AG09309 (cell line): Measurements from ENCODE around the gene NTNG1.

Source experiments
- DNase-seq: peaks from one replicate; pipeline ENCODE4 v3.0.0-alpha.2; 2010; ENCODE audit warnings: low read depth
- H3K4me3 ChIP-seq: 2 replicates; pipeline ENCODE4 v1.5.1; 2011; ENCODE audit warnings: mild to moderate bottlenecking, low read depth, low read length, moderate library complexity; ENCODE audit not compliant: control insufficient read depth
- CTCF ChIP-seq: IDR thresholded peaks from 2 replicates; pipeline ENCODE4 v1.5.1; 2011; ENCODE audit warnings: mild to moderate bottlenecking, low read depth, low read length, inconsistent platforms; ENCODE audit not compliant: insufficient read depth, control insufficient read depth; ENCODE audit errors: missing control alignments

Gene NTNG1

GRCh38 chr1:107405236-107405635, 264.4 kb downstream of the NTNG1 start:
- TF ChIP-seq CTCF = no peak
- H3K4me3 ChIP-seq = no peak overlapping the region
- DNase-seq = peak; percentile 76

GRCh38 chr1:107407011-107407410, 266.2 kb downstream of the NTNG1 start:
- no peak overlapping the region for H3K4me3 ChIP-seq
- no peak for DNase-seq
- TF ChIP-seq CTCF = no peak

- TF ChIP-seq CTCF = no peak
- DNase-seq = no peak
Measured at GRCh38 chr1:107413546-107413945, 272.7 kb downstream of the NTNG1 start.

GRCh38 chr1:107413951-107414350, 273.1 kb downstream of the NTNG1 start:
- no peak overlapping the region for H3K4me3 ChIP-seq
- no peak for TF ChIP-seq CTCF
- no peak for DNase-seq

More at GRCh38 chr1:107413546-107413945, 272.7 kb downstream of the NTNG1 start:
- no peak overlapping the region for H3K4me3 ChIP-seq

GRCh38 chr1:107414550-107414949, 273.7 kb downstream of the NTNG1 start:
- DNase-seq = no peak
- no peak for TF ChIP-seq CTCF
- no peak overlapping the region for H3K4me3 ChIP-seq

- H3K4me3 ChIP-seq = no peak overlapping the region
- no peak for DNase-seq
- TF ChIP-seq CTCF = no peak
Measured at GRCh38 chr1:107415241-107415640, 274.4 kb downstream of the NTNG1 start.

- TF ChIP-seq CTCF = no peak
- H3K4me3 ChIP-seq = no peak overlapping the region
- DNase-seq = no peak
Measured at GRCh38 chr1:107419003-107419402, 278.2 kb downstream of the NTNG1 start.
